ENCODE measurements around the gene LECT2.

Gene LECT2

DNA sequence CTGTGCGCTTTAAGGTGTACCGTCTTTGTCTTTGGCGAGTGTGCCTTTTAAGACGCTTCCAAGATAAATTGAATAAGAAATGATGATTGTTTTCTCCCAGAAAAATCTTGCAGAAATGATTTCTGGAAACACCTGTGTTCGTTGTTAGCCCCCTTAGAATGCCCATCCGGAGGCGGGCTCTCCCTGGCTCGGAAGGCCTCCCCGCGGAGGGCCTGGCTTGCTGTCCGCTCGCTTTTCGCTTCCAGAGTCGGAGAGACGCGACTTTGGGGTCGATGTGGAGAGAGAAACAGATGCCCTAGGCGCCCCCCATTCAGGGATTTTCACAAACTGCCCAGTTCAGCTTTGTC, 23.9 kb downstream of the LECT2 start:
- no peak for DNase-seq

DNA sequence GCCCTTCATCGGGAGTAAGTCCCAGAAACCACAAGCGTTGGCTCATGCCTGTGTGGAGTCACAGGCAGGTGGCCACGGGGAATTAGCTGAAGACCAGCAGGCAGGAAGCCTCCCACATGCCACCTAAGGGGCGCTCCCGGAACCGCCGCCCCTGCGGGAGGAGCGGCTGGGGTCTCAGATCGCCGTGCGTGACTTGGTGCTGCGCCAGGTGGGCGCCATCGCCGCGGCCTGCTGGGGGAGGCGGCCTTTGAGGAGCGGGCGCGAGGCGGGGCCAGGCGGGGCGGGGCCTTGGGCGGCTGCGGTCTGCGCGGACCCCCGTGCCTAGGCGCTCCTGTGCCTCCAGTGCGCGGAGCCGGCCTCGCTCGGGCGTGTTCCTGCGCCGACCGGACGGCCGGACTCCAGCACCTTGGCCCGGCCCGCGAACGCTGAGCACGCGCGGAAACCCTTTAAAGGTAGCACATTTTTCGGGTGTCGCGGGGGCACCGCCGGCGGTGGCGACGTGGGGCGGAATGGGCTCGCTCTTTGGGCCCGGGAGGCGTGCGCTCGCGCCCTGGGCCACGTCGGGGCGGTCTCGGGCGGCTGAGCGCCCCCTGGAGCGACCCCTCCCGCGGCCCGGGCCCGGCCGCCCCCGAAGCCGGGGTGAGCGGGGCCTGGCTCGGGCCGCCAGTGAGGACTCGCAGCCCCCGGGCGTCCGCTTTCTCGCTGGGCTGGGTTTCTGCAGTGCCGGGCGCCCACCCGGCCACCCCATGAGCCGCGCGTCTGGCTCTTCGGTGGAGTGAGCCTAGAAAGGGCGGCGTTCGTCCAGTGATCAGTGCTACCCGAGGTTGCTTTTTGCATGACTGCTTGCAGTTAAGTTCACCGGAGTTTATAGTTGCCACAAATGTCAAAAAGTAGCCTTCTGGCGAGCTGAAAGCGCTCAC, 24.5 kb downstream of the LECT2 start:
- no peak for DNase-seq

DNA sequence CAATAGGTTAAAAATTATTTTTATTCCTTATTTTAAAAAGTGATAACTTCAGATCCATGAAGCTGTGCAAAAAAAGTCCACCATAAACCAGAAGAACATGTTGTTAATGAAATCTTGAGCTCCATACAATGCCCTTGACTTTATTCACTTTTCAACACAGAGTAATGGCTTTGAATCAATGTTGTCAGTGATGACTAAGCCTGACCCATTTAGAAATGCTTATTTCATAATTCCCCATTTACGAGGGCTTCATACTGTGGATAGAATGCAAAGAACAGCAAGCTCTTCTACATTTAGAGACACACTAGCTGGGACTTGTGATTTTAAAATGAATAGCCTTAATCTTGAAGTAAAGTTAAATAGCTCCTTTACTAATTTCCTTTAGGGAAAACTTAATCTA, 33.4 kb downstream of the LECT2 start:
- DNase-seq: no peak

DNA sequence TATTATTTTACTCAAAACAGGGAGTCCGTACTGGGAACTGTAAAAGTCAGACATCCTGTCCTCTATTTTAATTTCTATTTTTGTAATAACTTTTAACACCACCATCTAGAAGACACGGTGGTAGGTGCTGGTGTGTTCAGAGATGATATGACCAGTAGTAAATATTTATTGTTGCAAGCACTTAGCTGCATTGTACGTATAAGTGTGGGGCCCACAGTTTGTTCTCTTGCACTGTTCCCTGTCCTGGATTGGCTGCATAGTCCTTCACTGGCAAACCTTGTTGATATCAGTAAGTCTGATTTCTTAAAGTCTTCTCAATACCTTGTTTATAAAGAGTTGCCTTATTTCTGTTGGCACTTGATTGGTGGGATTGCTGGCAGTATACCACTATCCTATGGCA, 34.6 kb downstream of the LECT2 start:
- no peak for DNase-seq

DNA sequence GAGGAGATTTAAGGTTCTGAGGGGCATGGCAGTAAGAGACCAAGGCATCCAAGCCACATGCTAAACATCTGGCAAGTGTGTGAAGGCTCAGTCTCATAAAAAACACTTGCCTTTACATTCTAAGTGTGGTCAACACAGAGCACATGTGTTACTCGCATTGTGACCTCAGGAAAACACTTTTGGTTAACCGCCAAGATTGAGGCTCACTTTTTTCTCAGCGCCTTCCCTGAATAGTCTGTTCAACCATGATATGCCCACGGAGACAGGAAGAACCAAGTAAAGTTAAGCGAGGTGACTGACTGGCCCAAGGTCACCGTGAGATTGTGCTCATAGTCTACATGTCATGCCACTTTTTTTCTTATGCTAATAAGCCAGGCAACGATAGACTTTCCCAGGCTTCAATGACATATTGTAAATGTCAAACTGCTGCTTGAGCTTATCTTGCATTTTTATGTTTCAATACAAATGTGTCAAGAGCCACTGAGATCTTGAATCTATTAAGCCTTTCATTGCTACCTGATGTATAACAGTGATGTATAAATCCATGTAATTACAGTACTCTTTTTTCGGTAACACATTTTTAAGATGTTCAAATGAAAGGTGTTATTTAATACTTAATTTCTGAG, 38.0 kb downstream of the LECT2 start:
- no peak for DNase-seq

DNA sequence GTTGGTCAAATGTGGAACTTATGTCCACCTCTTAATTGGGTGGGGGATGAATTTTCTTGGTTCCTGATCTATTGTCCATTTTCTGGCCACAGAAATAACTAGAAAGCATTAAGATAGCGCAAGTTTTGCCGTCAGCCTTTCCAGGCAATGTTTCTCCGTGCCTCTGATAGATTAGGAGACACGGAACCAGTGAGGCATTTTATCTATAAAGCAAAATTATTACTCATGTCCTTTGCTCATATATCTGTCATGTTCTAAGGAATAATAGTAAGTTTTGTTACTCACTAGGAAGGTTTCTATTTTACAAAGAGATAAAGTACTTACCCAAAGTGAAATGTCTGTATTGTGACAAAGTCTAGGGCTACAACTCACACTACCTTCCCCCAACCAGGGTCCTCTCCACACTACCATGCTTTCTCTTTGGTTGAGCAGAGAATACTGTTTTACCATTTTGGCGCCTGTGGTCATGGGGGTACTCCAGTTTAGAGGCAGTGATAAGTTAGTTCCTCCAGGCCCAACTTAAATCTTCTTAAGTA, 39.2 kb downstream of the LECT2 start:
- DNase-seq: no peak

DNA sequence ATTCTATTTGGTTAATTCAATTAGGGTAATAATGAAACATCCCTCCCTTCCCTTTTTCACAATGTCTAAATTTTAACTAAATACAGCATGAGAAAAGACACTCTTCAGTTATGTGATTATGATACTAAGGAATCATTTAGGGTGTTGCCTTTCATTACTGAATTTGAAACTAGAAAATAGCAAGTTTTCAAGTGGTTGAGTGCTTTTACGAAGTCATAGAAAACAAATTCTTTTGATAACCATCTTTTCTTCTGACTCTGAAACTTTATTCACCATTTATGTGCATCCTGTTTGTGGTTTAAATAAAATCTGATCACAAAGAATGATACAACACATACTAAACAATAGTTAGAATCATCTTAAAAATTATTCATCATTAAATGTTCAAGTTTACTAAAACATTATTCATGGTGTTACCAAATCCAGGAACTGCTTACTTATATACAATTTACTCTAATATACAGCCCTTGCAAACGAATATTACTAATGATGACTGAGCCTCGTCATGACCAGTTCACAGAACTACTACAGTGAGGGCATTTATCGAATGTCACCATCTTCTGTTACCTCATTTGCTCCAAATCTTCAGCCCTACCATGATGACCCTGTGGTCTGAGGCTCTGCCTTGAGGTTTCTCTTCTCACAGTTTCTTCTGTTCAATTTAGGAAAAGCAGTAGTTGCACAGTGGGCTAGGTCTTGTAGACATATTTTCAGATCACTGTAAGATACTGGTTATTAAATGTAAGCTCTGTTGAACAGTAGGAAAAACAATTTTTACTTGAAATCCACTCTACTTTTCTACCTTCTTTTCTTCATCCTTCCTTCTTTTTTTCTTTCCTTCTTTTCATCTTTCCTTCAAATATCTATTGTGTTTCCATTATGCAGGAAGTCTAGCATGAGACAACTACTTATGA, 40.8 kb downstream of the LECT2 start:
- no peak for DNase-seq

DNA sequence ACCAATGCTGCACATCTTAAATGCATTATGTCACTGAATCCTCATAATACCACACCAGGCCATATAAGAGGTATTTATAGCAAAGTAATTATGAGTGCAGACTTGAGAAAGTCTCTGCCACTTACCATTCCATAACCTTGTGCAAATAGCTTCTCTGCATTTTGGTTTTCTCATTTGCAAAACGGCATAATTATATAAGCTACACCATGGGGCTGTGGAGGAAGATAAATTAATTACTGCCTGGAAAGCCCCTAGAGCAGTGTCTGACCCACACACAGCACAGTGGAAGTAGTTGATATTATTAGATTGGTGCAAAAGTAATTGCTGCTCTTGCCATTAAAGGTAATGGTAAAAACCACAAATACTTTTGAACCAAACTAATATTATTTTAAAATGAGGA, 49.6 kb downstream of the LECT2 start:
- no peak for DNase-seq

DNA sequence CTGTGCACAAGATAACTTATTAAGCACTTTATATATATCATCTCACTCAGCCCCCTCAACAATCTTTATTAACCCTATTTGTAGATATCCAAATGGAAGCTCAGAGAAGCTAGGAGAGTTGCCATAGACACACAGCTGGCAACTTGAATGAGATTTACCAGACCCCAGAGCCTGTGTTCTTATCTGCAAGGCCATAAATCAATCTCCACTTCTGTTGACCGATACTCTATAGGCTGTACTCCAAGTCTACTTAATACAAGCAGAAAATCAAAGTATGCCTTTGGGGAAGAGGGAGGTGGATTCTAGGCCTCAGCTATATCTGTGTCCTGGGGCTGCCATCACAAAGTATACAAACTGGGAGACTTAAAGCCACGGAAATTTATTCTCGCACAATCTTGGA, 53.1 kb downstream of the LECT2 start:
- DNase-seq: no peak

DNA sequence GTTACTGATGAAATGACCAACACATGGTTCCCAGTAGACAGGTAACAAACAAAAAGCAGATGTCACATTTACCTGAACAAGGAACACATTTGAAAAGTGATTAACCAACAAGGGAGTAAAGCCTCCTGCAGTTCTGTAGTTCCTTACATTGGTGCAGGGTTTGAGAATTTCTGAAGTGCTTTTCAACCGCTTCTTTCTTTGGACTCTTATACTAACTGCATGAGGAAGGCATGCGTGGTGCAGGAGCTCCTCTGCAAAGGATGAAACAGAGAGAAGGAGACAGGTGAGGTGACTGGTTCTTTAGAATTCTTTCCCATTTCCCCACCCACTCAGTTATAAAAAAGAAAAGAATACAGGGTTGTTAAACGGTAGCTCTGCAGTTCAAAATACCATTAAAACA, 54.5 kb downstream of the LECT2 start:
- no peak for DNase-seq

DNA sequence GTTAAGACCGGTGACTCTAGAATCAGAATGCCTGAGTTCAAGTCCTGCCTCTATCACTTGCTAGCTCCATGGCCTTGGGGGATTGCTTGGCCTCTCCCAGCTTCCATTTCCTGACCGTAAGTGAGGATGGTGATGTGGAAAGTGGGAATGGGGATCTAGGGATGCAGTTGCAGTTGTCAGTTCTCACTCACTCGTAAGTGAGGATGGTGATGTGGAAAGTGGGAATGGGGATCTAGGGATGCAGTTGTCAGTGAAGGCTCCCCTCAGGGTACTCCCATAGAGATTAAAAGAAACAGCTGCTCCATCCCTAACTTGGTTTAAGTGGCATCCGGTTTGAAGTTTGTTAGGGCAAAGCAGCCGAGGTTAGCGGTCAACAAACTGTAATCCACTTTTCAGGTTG, 56.1 kb downstream of the LECT2 start:
- DNase-seq: no peak
